ENCODE measurements around the gene SUMO1. TPM values are rescaled to one million over a fixed set of nuclear protein-coding genes. Genes with fewer than 3 reads are reported as not detected.
A peak's percentile ranks its signal among the peaks of the same experiment; 100 is the strongest.

SUMO1 gene
- total RNA-seq, 2 donors from 2014 or later, result 106 to 121 TPM

DNA sequence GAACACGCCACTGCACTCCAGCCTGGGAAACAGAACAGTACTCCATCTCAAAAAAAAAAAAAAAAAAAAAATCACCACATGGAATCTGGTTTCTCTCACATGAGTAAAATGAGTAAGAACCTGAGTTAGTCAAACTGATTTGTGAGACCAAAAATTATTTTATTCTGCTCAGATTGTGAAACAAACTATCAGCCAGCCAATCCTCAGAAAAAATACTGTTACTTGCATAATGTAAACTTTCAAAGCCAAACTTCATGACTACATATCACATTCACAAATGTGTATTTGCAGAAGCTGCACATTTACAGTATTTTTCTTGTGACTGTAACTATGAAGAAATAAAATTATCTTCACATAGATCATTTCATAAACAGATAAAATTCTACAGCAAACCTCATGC lies 23.2 kb downstream of the SUMO1 start:
- Mint-ChIP-seq H3K9me3 (no peaks in the 10 kb centered on the region), H3K36me3 (peaks cover 0 to 24% of the 10 kb centered on the region in 2 donors), H3K27ac (no peak overlapping the region)
- DNase-seq (ENCODE audit: low spot score in 2 of 2) (no peak), ATAC-seq (no peak)

- no peak for ATAC-seq
- peaks cover 0 to 4% of the 10 kb centered on the region in 2 donors for H3K36me3 Mint-ChIP-seq
- no peaks in the 10 kb centered on the region for H3K9me3 Mint-ChIP-seq
- DNase-seq (ENCODE audit: low spot score in 2 of 2), result no peak
- H3K27ac Mint-ChIP-seq, result no peak overlapping the region
These were observed 29.9 kb downstream of the SUMO1 start for GRCh38 chr2:202208526-202208925.

DNA sequence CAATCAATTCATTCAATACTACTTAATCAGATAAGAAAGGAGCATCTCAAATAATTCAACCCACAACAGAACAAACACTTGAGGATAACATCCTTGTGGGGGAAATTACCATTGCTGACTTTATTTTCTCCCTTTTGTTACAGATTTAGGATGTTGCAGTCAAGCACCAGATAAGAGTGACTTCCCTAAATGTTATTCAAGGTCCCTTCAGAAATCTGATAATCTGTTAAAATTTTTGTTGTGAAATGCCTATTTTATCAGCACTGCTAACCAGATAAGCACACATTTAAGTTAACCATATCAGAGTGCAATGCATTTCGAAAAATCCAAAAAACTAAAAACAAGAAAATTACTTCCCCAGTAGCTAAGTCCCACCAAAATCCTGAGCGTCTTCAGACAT lies 33.5 kb downstream of the SUMO1 start:
- no peak overlapping the region for H3K27ac Mint-ChIP-seq
- no peaks in the 10 kb centered on the region for H3K9me3 Mint-ChIP-seq
- peaks cover 0 to 4% of the 10 kb centered on the region in 2 donors for H3K36me3 Mint-ChIP-seq
- ATAC-seq (no peak), DNase-seq (ENCODE audit: low spot score in 2 of 2) (no peak)

GRCh38 chr2:202203348-202203747 lies 35.0 kb downstream of the SUMO1 start:
- Mint-ChIP-seq H3K36me3 (peaks cover 0 to 4% of the 10 kb centered on the region in 2 donors), H3K9me3 (no peaks in the 10 kb centered on the region), H3K27ac (no peak overlapping the region)
- no peak for ATAC-seq
- DNase-seq (ENCODE audit: low spot score in 2 of 2), result no peak

DNA sequence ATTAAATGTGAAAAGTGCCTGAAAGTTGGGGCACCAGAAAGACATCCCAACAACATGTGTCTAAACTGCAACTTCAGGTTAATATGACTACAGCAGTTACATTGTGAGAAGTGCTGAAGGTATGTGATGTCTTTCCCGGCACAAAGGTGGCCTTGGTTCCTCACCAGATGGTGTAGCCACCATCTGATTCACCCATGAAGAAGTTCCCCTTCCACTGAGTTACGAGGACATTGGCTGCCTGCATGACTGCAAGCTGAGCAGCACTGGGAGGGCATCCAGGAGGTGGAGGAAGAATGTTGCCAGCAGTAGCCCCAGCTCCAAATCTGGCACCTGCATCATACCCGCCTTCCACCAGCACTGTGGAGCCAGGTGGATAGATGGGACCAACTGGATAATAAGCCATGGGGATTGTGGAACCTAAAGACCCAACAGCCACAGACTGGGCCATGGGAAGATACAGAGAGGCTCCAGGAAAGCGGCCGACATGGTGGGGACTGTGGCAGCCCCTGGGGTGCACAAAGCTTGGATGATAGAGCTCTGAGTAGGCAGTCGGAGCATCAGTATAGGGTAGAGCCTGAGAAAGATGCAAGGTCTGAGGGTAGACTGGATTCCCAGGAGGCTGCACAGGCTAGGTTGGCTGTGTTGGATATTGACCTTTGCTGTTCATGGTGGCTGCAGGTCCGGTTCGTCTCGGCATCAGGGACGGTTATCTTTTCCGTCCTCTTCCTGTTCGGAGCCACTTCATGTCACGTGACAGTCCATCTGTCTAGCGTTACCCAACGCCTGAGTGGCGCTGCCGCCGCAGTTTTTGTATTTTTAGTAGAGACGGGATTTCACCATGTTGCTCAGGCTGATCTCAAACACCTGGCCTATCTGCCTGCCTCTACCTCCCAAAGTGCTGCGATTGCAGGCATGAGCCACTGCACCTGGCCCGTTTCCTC lies 36.9 kb downstream of the SUMO1 start:
- H3K9me3 Mint-ChIP-seq, result no peaks in the 10 kb centered on the region
- ATAC-seq, result no peak
- H3K27ac Mint-ChIP-seq, result no peak overlapping the region
- H3K36me3 Mint-ChIP-seq, result no peaks in the 10 kb centered on the region
- DNase-seq (ENCODE audit: low spot score in 2 of 2), result no peak

GRCh38 chr2:202196727-202197126 lies 41.7 kb downstream of the SUMO1 start:
- no peak for DNase-seq (ENCODE audit: low spot score in 2 of 2)
- Mint-ChIP-seq H3K9me3 (no peaks in the 10 kb centered on the region), H3K36me3 (no peaks in the 10 kb centered on the region), H3K27ac (no peak overlapping the region)
- ATAC-seq, result no peak

DNA sequence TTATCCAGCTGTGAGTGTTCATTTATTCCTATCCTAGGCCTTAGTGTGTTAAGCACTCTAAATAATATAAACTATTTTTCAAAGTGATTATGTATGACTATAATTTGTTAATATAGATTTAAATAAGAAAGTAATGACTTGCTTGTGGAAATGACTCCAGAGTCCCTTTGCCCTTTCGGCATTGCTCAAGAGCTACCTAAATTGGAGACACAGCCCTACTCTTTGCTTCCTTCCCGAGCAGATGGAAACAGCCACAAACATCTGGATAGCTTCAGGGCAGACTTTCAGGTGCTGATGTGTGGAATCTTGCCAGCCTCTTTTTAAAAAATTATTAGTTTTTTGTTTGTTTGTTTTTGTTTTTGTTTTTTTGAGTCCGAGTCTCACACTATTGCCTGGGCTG lies 44.0 kb downstream of the SUMO1 start:
- H3K27ac Mint-ChIP-seq, result no peak overlapping the region
- no peak for ATAC-seq

DNA sequence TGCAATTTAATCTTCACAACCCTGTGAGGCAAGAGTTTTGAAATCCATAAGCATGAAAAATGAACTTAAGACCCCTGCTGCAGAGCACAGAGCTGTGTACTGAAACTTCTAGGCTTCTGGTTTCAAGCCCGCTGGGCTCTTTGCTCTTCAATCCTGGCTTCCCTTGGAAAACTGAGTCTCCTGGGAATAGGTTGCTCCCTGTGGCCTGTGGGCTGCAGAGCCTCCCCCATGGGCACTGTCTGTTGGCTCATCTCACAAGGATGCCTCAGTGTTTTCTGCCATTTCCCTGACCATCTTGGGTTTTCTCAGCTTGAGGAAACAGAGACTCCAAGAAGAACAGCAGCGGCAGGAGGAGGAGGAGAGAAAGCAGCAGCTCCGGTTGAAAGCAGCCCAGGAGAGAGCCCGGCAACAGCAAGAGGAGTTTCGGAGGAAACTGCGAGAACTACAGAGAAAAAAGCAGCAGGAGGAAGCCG lies 44.5 kb downstream of the SUMO1 start:
- no peak overlapping the region for H3K27ac Mint-ChIP-seq
- no peaks in the 10 kb centered on the region for H3K36me3 Mint-ChIP-seq
- ATAC-seq (no peak), DNase-seq (ENCODE audit: low spot score in 2 of 2) (no peak)
- no peaks in the 10 kb centered on the region for H3K9me3 Mint-ChIP-seq

More for the DNA sequence above, 44.0 kb downstream of the SUMO1 start:
- DNase-seq (ENCODE audit: low spot score in 2 of 2), result no peak
- no peaks in the 10 kb centered on the region for H3K9me3 Mint-ChIP-seq
- H3K36me3 Mint-ChIP-seq, result no peaks in the 10 kb centered on the region

GRCh38 chr2:202193305-202193704 lies 45.1 kb downstream of the SUMO1 start:
- Mint-ChIP-seq H3K36me3 (no peaks in the 10 kb centered on the region), H3K27ac (no peak overlapping the region), H3K9me3 (no peaks in the 10 kb centered on the region)
- no peak for DNase-seq (ENCODE audit: low spot score in 2 of 2)
- ATAC-seq, result no peak

GRCh38 chr2:202187570-202187969 lies 50.8 kb downstream of the SUMO1 start:
- ATAC-seq (no peak), DNase-seq (ENCODE audit: low spot score in 2 of 2) (no peak)
- Mint-ChIP-seq H3K9me3 (no peaks in the 10 kb centered on the region), H3K27ac (no peak overlapping the region), H3K36me3 (no peaks in the 10 kb centered on the region)

GRCh38 chr2:202186641-202187202 lies 51.7 kb downstream of the SUMO1 start:
- ATAC-seq (no peak), DNase-seq (ENCODE audit: low spot score in 2 of 2) (no peak)
- Mint-ChIP-seq H3K9me3 (no peaks in the 10 kb centered on the region), H3K27ac (no peak overlapping the region), H3K36me3 (no peaks in the 10 kb centered on the region)

DNA sequence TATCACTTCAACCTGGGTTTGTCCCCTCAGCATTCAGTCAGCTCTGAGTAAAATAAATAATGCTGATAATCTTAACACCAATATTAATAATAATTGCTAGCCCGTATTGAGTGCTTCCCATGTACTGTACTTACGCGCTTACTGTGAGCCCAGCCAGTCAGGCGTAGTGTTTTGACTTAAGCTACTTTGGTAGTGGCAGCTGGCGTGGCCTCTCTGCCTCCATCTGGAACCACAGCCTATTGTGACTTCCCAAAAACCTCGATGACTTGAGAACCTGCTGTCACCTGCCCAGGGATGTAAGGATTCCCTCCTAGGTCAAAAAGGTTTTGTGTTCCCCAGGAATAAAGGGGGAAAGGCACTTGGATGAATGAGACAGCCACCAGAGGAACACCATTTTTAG lies 53.2 kb downstream of the SUMO1 start:
- no peaks in the 10 kb centered on the region for H3K36me3 Mint-ChIP-seq
- DNase-seq (ENCODE audit: low spot score in 2 of 2) (no peak), ATAC-seq (no peak)
- no peaks in the 10 kb centered on the region for H3K9me3 Mint-ChIP-seq
- H3K27ac Mint-ChIP-seq, result no peak overlapping the region

GRCh38 chr2:202184557-202184956 lies 53.8 kb downstream of the SUMO1 start:
- no peak for DNase-seq (ENCODE audit: low spot score in 2 of 2)
- no peak overlapping the region for H3K27ac Mint-ChIP-seq

DNA sequence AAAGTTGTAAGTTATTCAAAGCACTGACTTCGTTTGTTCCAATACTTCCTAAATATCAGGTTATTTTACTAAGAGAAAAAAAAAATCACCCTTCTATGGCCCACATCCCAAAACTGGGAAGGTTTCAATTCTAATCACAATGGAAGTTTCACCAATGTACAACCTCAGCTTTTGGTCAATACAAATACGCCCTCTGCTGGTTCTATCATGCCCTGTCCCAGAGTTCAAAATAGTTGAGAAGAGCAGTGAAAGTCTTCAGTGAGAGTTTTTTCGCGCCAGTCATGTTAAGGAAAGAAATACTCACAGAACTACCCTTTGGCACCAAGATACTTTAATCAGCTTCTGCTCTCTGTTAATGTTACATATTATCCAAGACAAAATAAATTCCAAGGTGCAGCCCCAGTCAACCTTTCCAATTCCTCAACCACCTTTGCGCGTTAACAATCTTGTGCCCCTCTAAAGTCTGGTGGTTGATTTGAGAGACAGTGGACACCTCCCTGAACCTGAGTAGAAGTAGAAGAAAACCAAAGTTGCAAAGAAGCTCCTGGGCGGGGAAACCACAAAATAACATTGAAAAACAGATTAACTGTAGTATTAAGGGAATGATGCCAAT lies 59.9 kb downstream of the SUMO1 start:
- Mint-ChIP-seq H3K27ac (no peak overlapping the region), H3K9me3 (no peaks in the 10 kb centered on the region), H3K36me3 (no peaks in the 10 kb centered on the region)
- peak; percentile 76 to 78 for ATAC-seq
- peak in 1 of 2 donors; percentile 63 for DNase-seq (ENCODE audit: low spot score in 2 of 2)

More at GRCh38 chr2:202184557-202184956, 53.8 kb downstream of the SUMO1 start:
- Mint-ChIP-seq H3K9me3 (no peaks in the 10 kb centered on the region), H3K36me3 (no peaks in the 10 kb centered on the region)
- no peak for ATAC-seq

- no peaks in the 10 kb centered on the region for H3K9me3 Mint-ChIP-seq
- DNase-seq (ENCODE audit: low spot score in 2 of 2) (no peak), ATAC-seq (peak; percentile 76 to 83)
- no peaks in the 10 kb centered on the region for H3K36me3 Mint-ChIP-seq
- H3K27ac Mint-ChIP-seq, result peak overlapping the region in 1 of 2 donors; percentile 51
These were observed 65.8 kb downstream of the SUMO1 start for GRCh38 chr2:202172439-202173211.

DNA sequence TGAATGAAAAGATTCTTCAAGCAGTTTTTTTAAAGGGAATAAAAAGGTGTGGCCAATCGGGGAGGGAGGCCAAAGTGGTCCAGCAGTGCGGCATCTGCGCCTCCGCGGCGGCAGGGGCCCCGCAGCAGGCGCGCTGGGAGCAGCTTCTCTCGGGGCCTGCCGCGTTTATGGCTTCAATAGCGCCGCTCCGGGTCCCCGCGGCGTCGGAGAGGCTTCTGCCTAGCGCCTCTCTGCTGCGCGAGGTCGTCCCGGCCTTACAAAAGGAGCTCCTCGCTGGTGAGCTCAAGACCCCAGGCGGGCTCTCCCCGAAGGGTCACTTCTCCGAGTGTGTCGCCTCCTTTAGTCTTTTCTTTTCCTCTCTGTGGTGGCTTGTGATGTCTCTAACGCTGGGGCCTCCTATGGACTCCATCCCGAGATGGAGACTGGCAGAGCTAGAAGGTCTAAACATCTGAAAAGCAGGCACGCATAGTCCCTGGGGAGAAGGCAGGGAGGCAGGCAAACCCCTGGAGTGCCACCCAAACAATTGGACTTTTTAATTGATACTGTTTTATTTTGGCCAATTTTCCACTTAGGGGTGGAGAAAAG lies 67.1 kb downstream of the SUMO1 start:
- Mint-ChIP-seq H3K9me3 (no peaks in the 10 kb centered on the region), H3K36me3 (no peaks in the 10 kb centered on the region), H3K27ac (no peak overlapping the region)
- ATAC-seq (peak; percentile 19 to 56), DNase-seq (ENCODE audit: low spot score in 2 of 2) (peak in 1 of 2 donors; percentile 28)
